Cerebellar nuclear complex (tissue), 1 donor: Measurements from ENCODE around the gene PKMYT1.
"Not testable (repeated sequence)": the region's sequence is repeated elsewhere in the genome, so short reads cannot be mapped to it uniquely, and the experiment has no call there.

Source experiments
- DNase-seq, 2 experiments: peaks; one replicate each; lab custom pipeline; 2025; lab: John Stamatoyannopoulos, UW

The PKMYT1 gene

GRCh38 chr16:2960183-2961010 is 19.8 kb downstream of the PKMYT1 start:
- no peak for DNase-seq

DNA sequence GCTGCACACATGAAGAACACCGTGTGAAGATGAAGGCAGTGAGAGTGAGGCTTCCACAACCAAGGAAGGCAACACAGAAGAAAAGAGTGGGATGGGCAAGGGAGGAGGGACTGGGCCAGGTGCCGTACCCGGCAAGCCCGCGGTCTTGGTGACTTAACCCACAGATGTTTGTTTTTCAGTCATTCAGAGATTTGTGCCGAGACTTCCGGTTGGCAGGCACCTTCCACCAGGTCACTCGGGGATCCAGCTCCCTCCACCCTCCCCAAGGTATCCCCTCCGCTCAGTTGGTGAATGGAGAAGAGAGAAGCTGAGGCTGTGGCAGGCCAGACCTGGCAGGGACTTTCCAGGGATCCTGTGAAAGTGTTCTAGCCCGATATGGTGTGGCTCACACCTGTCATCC is 21.0 kb downstream of the PKMYT1 start:
- DNase-seq, result no peak

GRCh38 chr16:2956579-2956956 is 23.7 kb downstream of the PKMYT1 start:
- no peak for DNase-seq

- DNase-seq, result no peak
Measured at GRCh38 chr16:2955779-2956578, 24.3 kb downstream of the PKMYT1 start.

- DNase-seq, result no peak
Measured at GRCh38 chr16:2955438-2955778, 24.8 kb downstream of the PKMYT1 start.

GRCh38 chr16:2954656-2955381 is 25.4 kb downstream of the PKMYT1 start:
- no peak for DNase-seq

- DNase-seq, result no peak
Measured at GRCh38 chr16:2953706-2954627, 26.3 kb downstream of the PKMYT1 start.

DNA sequence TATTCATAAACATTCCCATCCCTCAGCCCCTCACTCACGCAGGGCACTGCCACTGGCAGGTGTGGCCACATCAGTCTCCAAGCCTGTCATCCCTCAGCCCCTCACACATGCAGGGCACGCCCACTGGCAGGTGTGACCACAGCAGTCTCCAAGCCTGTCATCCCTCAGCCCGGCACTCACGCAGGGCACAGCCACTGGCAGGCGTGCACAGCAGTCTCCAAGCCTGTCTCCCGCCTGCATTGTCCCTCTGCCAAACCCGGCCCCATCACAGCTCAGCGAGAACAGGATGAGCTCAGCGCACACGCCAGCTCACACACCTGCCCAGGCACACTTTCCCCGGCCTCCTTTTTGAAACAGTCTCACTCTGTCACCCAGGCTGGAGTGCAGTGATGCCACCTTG is 27.6 kb downstream of the PKMYT1 start:
- DNase-seq, result no peak

- DNase-seq, result no peak
Measured at GRCh38 chr16:2950773-2951172, 29.5 kb downstream of the PKMYT1 start.

DNA sequence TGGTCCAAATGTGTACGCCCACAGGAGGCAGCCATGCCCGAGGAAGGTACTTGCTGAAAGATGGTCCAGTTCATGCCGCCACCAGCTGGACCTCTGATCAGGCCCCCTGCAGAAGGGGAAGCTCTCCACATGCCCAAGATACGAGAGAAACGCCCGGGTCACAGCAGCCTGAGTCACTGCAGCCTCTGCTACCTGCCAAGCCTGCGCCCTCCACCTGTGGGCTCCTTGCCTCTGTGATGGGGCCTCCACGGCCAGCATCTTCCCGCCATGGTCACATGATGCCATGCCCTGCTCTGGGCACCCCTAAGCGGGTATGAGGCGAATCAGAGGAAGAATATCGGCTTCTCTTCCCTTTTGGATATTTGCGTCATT is 29.9 kb downstream of the PKMYT1 start:
- no peak for DNase-seq

DNA sequence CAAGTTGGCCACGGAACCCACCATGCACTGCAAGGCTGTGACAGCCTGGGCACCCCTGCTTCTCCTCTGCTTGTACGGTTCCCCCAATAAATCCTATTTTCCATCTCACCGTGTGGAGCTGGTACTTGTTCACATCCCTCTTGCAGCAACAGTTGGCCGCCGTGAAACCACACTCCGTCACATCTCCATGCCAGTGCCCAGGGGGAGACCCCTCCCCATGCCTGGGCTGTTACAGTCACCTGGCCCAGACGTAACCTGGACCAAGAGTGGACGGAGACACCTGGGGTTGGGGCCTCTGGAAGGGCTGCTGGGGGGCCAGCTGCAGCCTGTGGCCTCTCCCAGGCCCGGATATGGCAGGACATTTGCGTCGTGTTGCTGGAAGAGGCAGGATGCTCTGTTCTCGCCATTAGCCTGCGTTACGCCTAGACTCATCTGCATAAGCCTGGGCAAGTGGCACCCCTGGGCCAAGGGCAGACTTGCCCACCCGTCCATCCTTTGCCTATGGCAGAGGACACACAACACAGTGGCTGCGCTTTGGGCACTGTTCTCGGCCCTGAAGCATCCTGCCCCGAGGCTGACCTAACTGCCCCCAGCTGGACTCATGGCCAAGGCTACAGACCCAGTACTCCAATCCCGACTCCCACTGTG is 30.4 kb downstream of the PKMYT1 start:
- no peak for DNase-seq

DNA sequence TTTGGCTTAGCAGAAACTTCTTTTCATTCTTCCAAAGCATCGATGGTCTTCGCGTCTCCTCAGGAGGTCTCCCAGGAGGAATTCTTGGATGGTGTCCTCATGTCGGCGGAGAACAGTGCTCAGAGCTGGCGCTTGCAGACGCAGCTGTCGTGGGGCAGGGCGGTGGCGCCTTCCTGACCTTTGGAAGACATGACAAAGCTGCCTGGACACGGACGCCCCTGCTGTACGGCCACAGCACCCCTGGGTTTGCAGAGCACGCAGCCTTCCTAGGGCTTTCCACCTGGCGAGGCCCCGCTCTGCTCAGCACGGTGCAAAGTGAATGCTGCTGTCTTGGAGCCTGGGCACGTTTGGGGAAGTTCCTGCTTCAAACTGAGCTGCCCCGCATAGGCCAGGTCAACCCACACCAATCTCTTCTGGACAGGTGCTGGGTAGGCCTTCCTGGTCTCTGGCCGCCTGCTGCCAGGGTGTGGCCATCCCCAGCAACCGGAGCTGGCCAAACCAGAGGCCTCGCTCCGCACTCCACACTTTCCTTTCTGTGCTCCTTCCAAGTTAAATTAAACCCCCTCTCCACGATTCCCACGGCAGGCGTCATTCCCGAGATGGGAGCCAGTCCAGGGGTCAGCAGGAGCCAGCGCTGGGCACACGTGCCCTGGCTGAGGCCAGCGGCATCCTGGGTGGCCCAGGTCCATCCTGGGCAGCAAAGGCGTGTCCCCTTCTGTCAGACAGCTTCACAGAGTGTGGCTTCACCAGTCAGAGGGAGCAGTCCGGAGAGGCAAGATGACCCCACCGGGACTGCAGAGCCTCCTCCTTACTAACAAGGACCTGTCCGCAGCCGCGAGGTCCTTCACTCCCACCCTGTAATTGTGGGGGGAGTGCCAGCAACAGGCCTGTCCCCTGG is 31.2 kb downstream of the PKMYT1 start:
- no peak for DNase-seq

DNA sequence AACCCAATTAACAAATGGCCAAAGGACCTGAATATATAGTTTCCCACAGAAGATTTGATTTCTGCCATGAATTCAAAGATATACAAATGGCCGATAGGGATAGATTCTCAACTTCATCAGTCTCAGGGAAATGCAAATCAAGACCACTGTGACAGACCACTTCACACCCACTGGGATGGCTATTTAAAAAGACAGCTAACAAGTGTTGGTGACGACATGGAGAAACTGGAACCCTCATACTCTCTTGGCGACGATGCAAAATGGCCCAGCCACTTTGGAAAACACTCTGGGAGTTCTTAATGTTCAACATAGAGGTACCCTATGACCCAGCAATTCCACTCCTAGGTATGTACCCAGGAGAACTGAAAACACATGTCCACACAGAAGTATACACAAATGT is 33.6 kb downstream of the PKMYT1 start:
- DNase-seq, result no peak

GRCh38 chr16:2943716-2944115 is 36.5 kb downstream of the PKMYT1 start:
- not testable (repeated sequence) for DNase-seq

- DNase-seq, result no peak
Measured at GRCh38 chr16:2942045-2942444, 38.2 kb downstream of the PKMYT1 start.

- DNase-seq, result no peak
Measured at GRCh38 chr16:2939968-2940367, 40.3 kb downstream of the PKMYT1 start.

DNA sequence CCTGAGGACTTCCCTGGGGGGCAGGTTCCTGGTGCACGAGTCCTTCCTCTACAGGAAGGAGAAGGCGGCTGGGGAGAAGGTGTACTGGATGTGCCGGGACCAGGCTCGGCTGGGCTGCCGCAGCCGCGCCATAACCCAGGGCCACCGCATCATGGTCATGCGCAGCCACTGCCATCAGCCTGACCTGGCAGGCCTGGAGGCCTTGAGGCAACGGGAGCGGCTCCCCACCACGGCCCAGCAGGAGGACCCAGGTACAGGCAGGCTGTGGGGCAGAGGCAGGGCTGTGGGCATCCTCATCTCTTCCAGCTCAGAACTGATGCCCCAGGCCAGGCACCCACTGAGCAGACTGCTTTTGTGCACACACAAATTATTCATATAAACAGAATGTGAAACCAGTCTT is 42.0 kb downstream of the PKMYT1 start:
- DNase-seq, result no peak

DNA sequence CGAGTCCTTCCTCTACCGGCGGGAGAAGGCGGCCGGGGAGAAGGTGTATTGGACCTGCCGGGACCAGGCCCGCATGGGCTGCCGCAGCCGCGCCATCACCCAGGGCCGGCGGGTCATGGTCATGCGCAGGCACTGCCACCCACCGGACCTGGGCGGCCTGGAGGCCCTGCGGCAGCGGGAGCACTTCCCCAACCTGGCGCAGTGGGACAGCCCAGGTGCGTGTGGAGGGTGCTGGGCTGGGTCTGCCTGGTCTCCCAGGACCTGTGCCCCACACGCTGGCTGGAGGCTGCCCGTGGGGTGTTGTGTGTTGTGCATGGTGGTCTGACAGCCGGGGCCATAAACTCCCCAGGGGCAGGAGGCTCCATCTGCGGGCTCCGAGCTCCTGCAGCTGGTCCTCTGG is 43.1 kb downstream of the PKMYT1 start:
- no peak for DNase-seq

DNA sequence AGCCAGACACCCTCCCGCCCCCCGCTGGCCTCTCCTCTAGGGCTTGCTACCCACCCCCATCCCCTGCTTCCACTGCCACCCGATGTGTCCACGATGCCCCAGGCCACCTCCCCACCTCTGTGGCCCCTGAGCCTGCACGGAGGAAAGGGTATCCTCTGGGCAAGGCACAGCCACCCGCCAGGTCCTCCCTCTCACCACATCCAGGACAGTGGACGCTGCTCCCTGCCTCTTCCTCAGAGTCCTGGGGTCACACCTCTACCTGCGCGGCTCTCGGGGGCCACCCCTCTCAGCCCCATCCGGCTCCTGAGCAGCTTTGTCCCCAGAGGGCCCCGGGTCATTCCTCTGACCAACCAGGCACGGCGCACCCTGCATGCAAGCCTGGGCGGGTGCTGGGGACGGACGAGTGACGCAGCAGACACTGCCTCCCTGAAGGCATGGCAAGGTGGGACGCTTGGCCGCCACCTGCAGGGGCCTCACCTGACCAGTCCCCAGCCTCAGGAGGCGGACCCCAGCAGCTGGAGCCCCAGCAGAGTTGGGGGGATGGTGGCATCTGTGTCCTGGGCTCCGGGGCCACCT is 43.7 kb downstream of the PKMYT1 start:
- DNase-seq, result no peak

GRCh38 chr16:2934450-2934849 is 45.8 kb downstream of the PKMYT1 start:
- DNase-seq, result no peak
